ENCODE measurements around the gene ATP5F1C.

The ATP5F1C gene

GRCh38 chr10:7836571-7836970, 48.6 kb downstream of the ATP5F1C start:
- no peak for DNase-seq (ENCODE audit: extremely low read depth in 1 of 2, low read depth in 1 of 2)

GRCh38 chr10:7846591-7846990, 58.6 kb downstream of the ATP5F1C start:
- no peak for DNase-seq (ENCODE audit: extremely low read depth in 1 of 2, low read depth in 1 of 2)

- DNase-seq (ENCODE audit: extremely low read depth in 1 of 2, low read depth in 1 of 2) = no peak
Observed at GRCh38 chr10:7853226-7853842, 65.4 kb downstream of the ATP5F1C start.

- no peak for DNase-seq (ENCODE audit: extremely low read depth in 1 of 2, low read depth in 1 of 2)
Observed at GRCh38 chr10:7853890-7854289, 65.9 kb downstream of the ATP5F1C start.

DNA sequence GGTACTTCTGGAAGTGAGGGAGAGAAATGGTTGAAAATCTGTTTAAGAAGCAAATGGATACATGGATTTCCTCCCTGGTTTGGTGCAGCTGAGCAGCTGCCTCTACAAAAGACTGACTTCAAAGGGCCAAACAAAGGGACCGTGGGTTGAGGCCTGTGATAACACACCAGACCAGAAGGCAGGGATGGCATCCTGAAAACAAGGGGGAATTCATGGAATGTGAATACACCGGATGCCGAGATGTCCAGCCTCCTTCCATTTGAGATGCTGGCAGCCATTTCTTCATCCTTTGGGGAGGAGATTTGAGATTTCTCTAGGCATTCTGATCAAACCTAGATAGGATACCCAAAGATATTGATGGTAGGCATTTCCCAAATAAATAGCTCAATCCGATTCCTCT, 67.2 kb downstream of the ATP5F1C start:
- DNase-seq (ENCODE audit: extremely low read depth in 1 of 2, low read depth in 1 of 2) = no peak

DNA sequence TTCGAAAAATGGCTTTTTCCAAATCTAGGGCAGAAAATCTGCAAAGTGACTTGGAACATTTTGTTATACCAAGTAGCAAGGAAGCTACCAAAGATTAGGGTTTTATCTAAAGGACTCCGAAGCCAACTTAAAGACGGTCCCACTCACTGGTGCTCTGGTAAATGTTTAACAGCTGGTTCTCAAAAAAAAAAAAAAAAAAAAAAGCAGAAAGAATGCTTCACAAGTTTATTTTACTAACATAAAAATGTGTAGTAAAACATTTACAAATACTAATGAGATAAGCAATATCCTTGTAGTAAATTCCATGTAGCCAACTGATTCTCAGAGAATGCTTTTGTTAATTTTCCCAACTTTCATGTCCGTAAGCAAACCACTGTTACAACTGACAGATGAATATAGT, 68.7 kb downstream of the ATP5F1C start:
- no peak for DNase-seq (ENCODE audit: extremely low read depth in 1 of 2, low read depth in 1 of 2)

- DNase-seq (ENCODE audit: extremely low read depth in 1 of 2, low read depth in 1 of 2) = no peak
Observed at GRCh38 chr10:7857262-7857661, 69.3 kb downstream of the ATP5F1C start.

All from stimulated activated CD8-positive, alpha-beta memory T cell treated with anti-CD3 and anti-CD28 coated beads, Interleukin-7, amount 100 ng/mL, for 48 hours (primary cell).